ENCODE data around the gene TIMM23B. TPM values are rescaled to one million over a fixed set of nuclear protein-coding genes. Genes with fewer than 3 reads are reported as not detected.

The TIMM23B gene
- total RNA-seq, 4 donors from 2014 or later, result 11.9 to 41.4 (median 24.0) TPM

GRCh38 chr10:50021646-50022045 lies 79.8 kb downstream of the TIMM23B start:
- Histone ChIP-seq H3K9me3 (no peaks in the 10 kb centered on the region), H3K36me3 (no peaks in the 10 kb centered on the region), H3K4me1 (no peaks in the 10 kb centered on the region), H3K27ac (no peak overlapping the region), H3K4me3 (no peak overlapping the region), H3K27me3 (no peaks in the 10 kb centered on the region)
- WGBS, 2 donors (ENCODE audit: low coverage in 1 of 2), result 81 to 100% methylated on average over 2 to 3 of the region's 3 CpGs
- TF ChIP-seq POLR2A (IDR thresholded peaks at IDR 0.05), result no peak
- TF ChIP-seq EP300 (IDR thresholded peaks at IDR 0.05; ENCODE audit: low read depth), result no peak
- TF ChIP-seq CTCF (IDR thresholded peaks at IDR 0.05), result no peak
- no peak for TF ChIP-seq POLR2AphosphoS5 (IDR thresholded peaks at IDR 0.05)
- in situ Hi-C loops (cut with MboI; ENCODE audit: low pct_ligation_motif_present in 1 of 4, low pct_unique_long_range_greater_than_20kb in 1 of 4, low sequenced_read_pairs in 3 of 4) (no loop called here), intact Hi-C loops (cut with DNase I; ENCODE audit: low total_unique reads) (no loop called here)
- no peak for DNase-seq

Small RNAs within 50 kb of the gene (small RNA-seq; reads per million reads assigned to genes)
- gene RNA5SP317, result 0 reads per million in 4 donors
- gene SNORA74C-2, result 0 reads per million in 4 donors

Other genes starting within 250 kb of the TIMM23B start
- gene OGDHL, start 179.7 kb upstream of the TIMM23B start, total RNA-seq, result 1 to 10 TPM in 3 of 4 donors, under 1 TPM in 1; 1.00 to 4.2 (median 2.4) TPM
- 10 to 100 TPM in 3 of 4 donors, 1 to 10 TPM in 1; 9.7 to 30.8 (median 24.7) TPM for gene PARG, start within 50 bp of the TIMM23B start, total RNA-seq
- gene AGAP6, start 46.4 kb downstream of the TIMM23B start, total RNA-seq, result 10 to 100 TPM; 15.0 to 40.0 (median 23.2) TPM
- 10 to 100 TPM; 53.7 to 74.8 (median 61.3) TPM for gene WASHC2A, start 125.9 kb downstream of the TIMM23B start, total RNA-seq